CD14-positive monocyte (primary cell): ENCODE data around the gene SPRY4. TPM values are rescaled to one million over a fixed set of nuclear protein-coding genes. Genes with fewer than 3 reads are reported as not detected.

Experiments
- DNase-seq, 3 donors: peaks; one replicate each; pipeline ENCODE4 v3.0.0-alpha.2; 2011 to 2022
- H2AFZ ChIP-seq: 2 replicates; pipeline ENCODE4 v1.6.0; 2012; ENCODE audit warnings: mild to moderate bottlenecking, low read depth, low read length, inconsistent platforms; ENCODE audit not compliant: insufficient read depth, poor library complexity, severe bottlenecking
- H3K27ac ChIP-seq, 2 donors: 1 replicate in 1 of 2; 2 replicates in 1 of 2; pipeline ENCODE4 v1.5.1; 2012 to 2013; ENCODE audit warnings: low read length in 2 of 2, control low read depth in 1 of 2, inconsistent platforms in 1 of 2, low read depth in 1 of 2, mild to moderate bottlenecking in 1 of 2
- H3K27me3 ChIP-seq, 2 donors: one replicate each; pipeline versions ENCODE4 v1.6.0 to v1.6.1; 2011 to 2013; ENCODE audit warnings: low read length in 2 of 2; ENCODE audit not compliant: control insufficient read depth in 2 of 2, insufficient read depth in 2 of 2
- H3K36me3 ChIP-seq, 2 donors: replicated peaks in 1 of 2; 1 replicate in 1 of 2; 2 replicates in 1 of 2; pipeline versions ENCODE4 v1.5.1 to v1.6.1; 2012 to 2013; ENCODE audit warnings: low read length in 2 of 2, control low read depth in 1 of 2, inconsistent platforms in 1 of 2, mild to moderate bottlenecking in 1 of 2; ENCODE audit not compliant: insufficient read depth in 2 of 2, control insufficient read depth in 1 of 2
- H3K4me1 ChIP-seq, 2 donors: 1 replicate in 1 of 2; 2 replicates in 1 of 2; pipeline versions ENCODE4 v1.5.1 to v1.6.1; 2012 to 2013; ENCODE audit warnings: low read length in 2 of 2, control low read depth in 1 of 2, inconsistent platforms in 1 of 2, mild to moderate bottlenecking in 1 of 2, moderate library complexity in 1 of 2; ENCODE audit not compliant: insufficient read depth in 2 of 2, control insufficient read depth in 1 of 2
- H3K4me2 ChIP-seq: replicated peaks from 2 replicates; pipeline ENCODE3; 2012; ENCODE audit warnings: low read length, moderate library complexity, mild to moderate bottlenecking; ENCODE audit not compliant: poor library complexity, severe bottlenecking; ENCODE audit errors: extremely low read depth
- H3K4me3 ChIP-seq, 3 experiments: fragments of 200-600 bp in 1 of 3; sonication (generic) in 1 of 3; replicated peaks in 1 of 3; 1 replicate in 2 of 3; 2 replicates in 1 of 3; pipeline ENCODE4 v1.5.1; 2011 to 2013; ENCODE audit warnings: low read length in 3 of 3, mild to moderate bottlenecking in 3 of 3, control low read depth in 2 of 3, low read depth in 2 of 3, inconsistent platforms in 1 of 3, moderate library complexity in 1 of 3
- H3K79me2 ChIP-seq: 2 replicates; pipeline ENCODE4 v1.6.0; 2012; ENCODE audit warnings: mild to moderate bottlenecking, control low read depth, inconsistent platforms, low read length, moderate library complexity; ENCODE audit not compliant: insufficient read depth
- H3K9ac ChIP-seq: 2 replicates; pipeline ENCODE4 v1.6.0; 2017; ENCODE audit warnings: low read length, mild to moderate bottlenecking; ENCODE audit not compliant: insufficient read depth, poor library complexity, severe bottlenecking
- H3K9me3 ChIP-seq, 2 donors: replicated peaks in 1 of 2; 1 replicate in 1 of 2; 2 replicates in 1 of 2; pipeline versions ENCODE4 v1.5.1 to v1.6.1; 2012 to 2013; ENCODE audit warnings: low read length in 2 of 2, control low read depth in 1 of 2; ENCODE audit not compliant: control insufficient read depth in 1 of 2, insufficient read depth in 1 of 2
- H4K20me1 ChIP-seq: 2 replicates; pipeline ENCODE4 v1.6.0; 2012; ENCODE audit warnings: mild to moderate bottlenecking, low read length, control low read depth, moderate library complexity; ENCODE audit not compliant: insufficient read depth
- H3K27ac Mint-ChIP-seq, 7 donors: one replicate each; pipeline ENCODE4 v1.8.0; 2020; ENCODE audit warnings: mild to moderate bottlenecking in 7 of 7, mixed read lengths in 7 of 7, moderate library complexity in 6 of 7, inconsistent platforms in 2 of 7
- H3K27me3 Mint-ChIP-seq, 3 donors: one replicate each; pipeline ENCODE4 v1.8.0; 2021 to 2022; ENCODE audit warnings: low read depth in 3 of 3, mild to moderate bottlenecking in 3 of 3, mixed read lengths in 3 of 3, moderate library complexity in 3 of 3, inconsistent platforms in 1 of 3
- H3K36me3 Mint-ChIP-seq, 2 donors: one replicate each; pipeline ENCODE4 v1.8.0; 2020; ENCODE audit warnings: mixed read lengths in 2 of 2, inconsistent platforms in 1 of 2, mild to moderate bottlenecking in 1 of 2
- H3K4me1 Mint-ChIP-seq: one replicate; pipeline ENCODE4 v1.8.0; 2020; ENCODE audit warnings: mild to moderate bottlenecking, mixed read lengths
- H3K4me3 Mint-ChIP-seq, 2 donors: one replicate each; pipeline ENCODE4 v1.8.0; 2020; ENCODE audit warnings: mild to moderate bottlenecking in 2 of 2, mixed read lengths in 2 of 2, moderate library complexity in 1 of 2
- H3K9me3 Mint-ChIP-seq, 7 donors: one replicate each; pipeline ENCODE4 v1.8.0; 2020 to 2022; ENCODE audit warnings: mixed read lengths in 7 of 7, mild to moderate bottlenecking in 6 of 7, moderate library complexity in 6 of 7, inconsistent platforms in 2 of 7
- WGBS: methylation state at CpG from one replicate; pipeline ENCODE4 v1.1.5; 2013; ENCODE audit warnings: missing lambda C conversion rate; ENCODE audit not compliant: insufficient coverage; 5-methylcytosine and 5-hydroxymethylcytosine counted together
- intact Hi-C, 2 donors: fragments of 100-400 bp; cut with micrococcal nuclease; formaldehyde crosslinking; loops; one replicate each; pipeline versions ENCODE4 v1.15.0 to v1.15.1; 2023
- polyA plus RNA-seq, 3 donors: library from polyadenylated mRNA; depleted of rRNA in 1 of 3; unstranded in 2 of 3; stranded (reverse) in 1 of 3; fragments of 300-500 nt in 2 of 3; fragments of >200 nt in 1 of 3; fragmentation: Illumina TruSeq in 2 of 3; gene quantifications; 1 replicate in 2 of 3; 2 replicates in 1 of 3; pipeline ENCODE4 v1.2.3, GENCODE V29; 2012 to 2021
- TF ChIP-seq, protein P1 (sequence below): fragments of 200-600 bp; IDR thresholded peaks from one replicate; pipeline ENCODE4 v1.8.0; 2022; ENCODE audit warnings: antibody characterized with exemption, mild to moderate bottlenecking

Gene SPRY4
- polyA plus RNA-seq, 3 donors: not detected

DNA sequence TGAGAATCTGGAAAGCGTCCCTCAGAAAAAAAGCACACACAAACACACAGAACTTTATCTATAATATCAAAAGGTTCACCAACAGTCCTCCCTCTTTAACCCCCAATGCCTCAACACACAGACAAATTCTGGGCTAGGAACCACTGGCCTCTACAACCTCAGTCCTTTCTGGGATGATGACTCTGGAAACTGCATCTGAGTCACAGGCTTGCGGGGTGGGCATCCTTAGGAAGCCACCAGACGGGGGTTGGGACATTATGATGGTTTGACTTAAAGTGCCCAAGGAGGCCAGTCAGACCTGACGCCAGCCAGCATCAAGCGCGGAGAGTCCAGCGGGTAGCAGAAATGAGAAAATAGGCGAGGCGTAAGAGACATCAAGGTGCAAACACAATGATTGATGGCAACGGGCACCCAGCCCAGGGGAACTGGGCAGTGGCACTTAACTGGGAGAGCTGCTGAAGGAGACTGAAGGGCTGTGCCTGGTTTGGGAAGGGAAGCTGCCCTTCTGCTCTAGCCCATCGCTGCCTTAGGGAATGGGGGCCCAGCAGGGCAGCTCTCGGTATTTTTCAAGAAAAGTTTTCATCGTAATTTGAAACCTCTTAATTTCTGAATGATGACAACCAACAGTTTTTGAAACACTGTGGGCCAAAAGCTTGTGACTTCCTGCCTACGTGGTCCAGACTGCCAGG lies 20.7 kb downstream of the SPRY4 start:
- DNase-seq: no peak
- Histone ChIP-seq H3K4me1 (no peaks in the 10 kb centered on the region), H4K20me1 (no peaks in the 10 kb centered on the region), H3K9me3 (no peaks in the 10 kb centered on the region), H3K27ac (no peak overlapping the region), H3K4me3 (no peak overlapping the region), H3K4me2 (no peak overlapping the region), H3K9ac (no peak overlapping the region), H3K79me2 (no peaks in the 10 kb centered on the region), H3K36me3 (no peaks in the 10 kb centered on the region), H2AFZ (no peak overlapping the region), H3K27me3 (no peaks in the 10 kb centered on the region)
- Mint-ChIP-seq H3K4me3 (no peak overlapping the region), H3K9me3 (peaks cover 0 to 2% (median 0%) of the 10 kb centered on the region in 7 donors), H3K27ac (no peak overlapping the region), H3K27me3 (peaks cover 6 to 12% (median 9%) of the 10 kb centered on the region in 3 donors), H3K4me1 (no peaks in the 10 kb centered on the region), H3K36me3 (no peaks in the 10 kb centered on the region)
- intact Hi-C loops: no loop called here
- WGBS: 89% methylated on average over 11 of the region's 14 CpGs
- TF ChIP-seq, protein P1, sequence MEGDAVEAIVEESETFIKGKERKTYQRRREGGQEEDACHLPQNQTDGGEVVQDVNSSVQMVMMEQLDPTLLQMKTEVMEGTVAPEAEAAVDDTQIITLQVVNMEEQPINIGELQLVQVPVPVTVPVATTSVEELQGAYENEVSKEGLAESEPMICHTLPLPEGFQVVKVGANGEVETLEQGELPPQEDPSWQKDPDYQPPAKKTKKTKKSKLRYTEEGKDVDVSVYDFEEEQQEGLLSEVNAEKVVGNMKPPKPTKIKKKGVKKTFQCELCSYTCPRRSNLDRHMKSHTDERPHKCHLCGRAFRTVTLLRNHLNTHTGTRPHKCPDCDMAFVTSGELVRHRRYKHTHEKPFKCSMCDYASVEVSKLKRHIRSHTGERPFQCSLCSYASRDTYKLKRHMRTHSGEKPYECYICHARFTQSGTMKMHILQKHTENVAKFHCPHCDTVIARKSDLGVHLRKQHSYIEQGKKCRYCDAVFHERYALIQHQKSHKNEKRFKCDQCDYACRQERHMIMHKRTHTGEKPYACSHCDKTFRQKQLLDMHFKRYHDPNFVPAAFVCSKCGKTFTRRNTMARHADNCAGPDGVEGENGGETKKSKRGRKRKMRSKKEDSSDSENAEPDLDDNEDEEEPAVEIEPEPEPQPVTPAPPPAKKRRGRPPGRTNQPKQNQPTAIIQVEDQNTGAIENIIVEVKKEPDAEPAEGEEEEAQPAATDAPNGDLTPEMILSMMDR: no peak

DNA sequence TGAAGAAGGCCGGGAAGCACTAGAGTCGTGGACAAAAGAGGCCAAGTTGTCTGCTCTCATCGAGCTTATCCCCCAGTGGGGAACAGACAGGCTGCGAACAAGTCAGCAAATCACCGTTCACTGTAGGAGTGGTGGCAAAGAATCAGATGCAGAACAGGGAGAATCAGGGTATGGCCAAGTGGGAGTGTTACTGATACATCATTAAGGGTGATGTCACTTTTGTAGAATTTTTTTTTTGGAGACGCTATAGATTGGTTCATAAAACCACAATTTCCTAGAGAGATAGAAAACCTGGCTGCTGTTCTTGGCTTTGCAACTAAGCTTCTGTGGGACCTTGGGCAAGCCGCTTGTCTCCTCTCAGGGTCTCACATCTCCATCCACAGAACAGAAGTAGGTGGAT lies 21.3 kb downstream of the SPRY4 start:
- H3K4me3 ChIP-seq: no peak overlapping the region
- H3K9ac ChIP-seq: no peak overlapping the region
- TF ChIP-seq, protein P1: no peak
- Mint-ChIP-seq H3K27me3 (peaks cover 6 to 12% (median 11%) of the 10 kb centered on the region in 3 donors), H3K36me3 (no peaks in the 10 kb centered on the region), H3K4me3 (no peak overlapping the region), H3K9me3 (peaks cover 0 to 2% (median 0%) of the 10 kb centered on the region in 7 donors), H3K27ac (no peak overlapping the region), H3K4me1 (no peaks in the 10 kb centered on the region)
- no peaks in the 10 kb centered on the region for H3K79me2 ChIP-seq
- no peaks in the 10 kb centered on the region for H4K20me1 ChIP-seq
- H3K36me3 ChIP-seq: no peaks in the 10 kb centered on the region
- 89% methylated on average over 5 of the region's 7 CpGs for WGBS
- intact Hi-C loops: no loop called here
- H2AFZ ChIP-seq: no peak overlapping the region
- H3K4me1 ChIP-seq: no peaks in the 10 kb centered on the region
- H3K27ac ChIP-seq: no peak overlapping the region
- DNase-seq: no peak
- H3K4me2 ChIP-seq: no peak overlapping the region
- H3K27me3 ChIP-seq: no peaks in the 10 kb centered on the region
- H3K9me3 ChIP-seq: no peaks in the 10 kb centered on the region
